Right lobe of liver (tissue), 6 donors: ENCODE data around the gene ATG7. TPM values are rescaled to one million over a fixed set of nuclear protein-coding genes. Genes with fewer than 3 reads are reported as not detected.

ENCODE experiments used
- ATAC-seq, 4 donors: fragments of 200-7000 bp; cut with Tn5 transposase; one replicate each; pipeline ENCODE4 v1.9.1; 2020; ENCODE audit warnings: mild to moderate bottlenecking in 4 of 4, moderate library complexity in 4 of 4
- DNase-seq, 3 donors: peaks; one replicate each; pipeline ENCODE4 v3.0.0-alpha.2; 2020
- H3K27ac ChIP-seq, 3 donors: fragments of 200-600 bp; one replicate each; pipeline ENCODE4 v1.8.0; 2022
- H3K27me3 ChIP-seq, 2 donors: fragments of 200-600 bp; one replicate each; pipeline ENCODE4 v1.8.0; 2022
- H3K36me3 ChIP-seq, 4 donors: fragments of 200-600 bp; sonication (generic) in 1 of 4; one replicate each; pipeline versions ENCODE4 v1.5.1 to v1.8.0; 2017 to 2022; ENCODE audit warnings: control low read depth in 1 of 4
- H3K4me1 ChIP-seq, 4 donors: fragments of 200-600 bp; sonication (generic) in 1 of 4; one replicate each; pipeline versions ENCODE4 v1.5.1 to v1.8.0; 2017 to 2022; ENCODE audit warnings: control low read depth in 1 of 4
- H3K4me3 ChIP-seq, 3 donors: fragments of 200-600 bp; one replicate each; pipeline ENCODE4 v1.8.0; 2022
- H3K9me3 ChIP-seq, 4 donors: fragments of 200-600 bp; sonication (generic) in 1 of 4; one replicate each; pipeline versions ENCODE4 v1.5.1 to v1.8.0; 2017 to 2022; ENCODE audit warnings: control low read depth in 1 of 4
- POLR2A ChIP-seq: fragments of 450-650 bp; IDR thresholded peaks from one replicate; pipeline ENCODE4 v1.6.1; 2017; ENCODE audit warnings: antibody characterized with exemption, mild to moderate bottlenecking
- WGBS: methylation state at CpG from one replicate; pipeline ENCODE4 v1.1.6; 2018; ENCODE audit warnings: low coverage, low lambda C conversion rate; ENCODE audit not compliant: insufficient coverage; ENCODE audit errors: missing lambda C conversion rate; 5-methylcytosine and 5-hydroxymethylcytosine counted together
- intact Hi-C, 2 donors: fragments of 100-400 bp; cut with DNase I; formaldehyde crosslinking; loops; one replicate each; pipeline versions ENCODE4 v1.11.2 to v1.14.1; 2022
- total RNA-seq, 6 experiments: library from RNA; depleted of rRNA in 2 of 6; stranded (reverse); fragments of >200 nt in 2 of 6; fragmentation: NEBNext Ultra II Directional in 3 of 6; extraction: Animal tissue kit (Norgen Biotek cat#: 25700) in 3 of 6; gene quantifications; one replicate each; pipeline versions ENCODE4 v1.1.0 to v1.2.4, GENCODE V29; 2016 to 2023
- TF ChIP-seq, protein P1 (sequence below), 4 donors: fragments of 200-600 bp in 3 of 4; fragments of 450-650 bp in 1 of 4; IDR thresholded peaks; one replicate each; pipeline versions ENCODE4 v1.5.1 to v1.8.0; 2016 to 2022; ENCODE audit warnings: antibody characterized with exemption in 4 of 4, mild to moderate bottlenecking in 2 of 4
- donor health status: DM: no; HTN: yes; CAD: no.
- donor health status: DM: no; HTN: no; CAD: no.
- donor health status: DM: no; HTN: no; CAD: no.
- donor health status: DM: no; HTN: yes; CAD: no.
- donor health status: DM: no; HTN: yes; CAD: no.

The ATG7 gene
- total RNA-seq, 6 experiments from 2014 or later: 13.6 to 21.1 (median 15.8) TPM

DNA sequence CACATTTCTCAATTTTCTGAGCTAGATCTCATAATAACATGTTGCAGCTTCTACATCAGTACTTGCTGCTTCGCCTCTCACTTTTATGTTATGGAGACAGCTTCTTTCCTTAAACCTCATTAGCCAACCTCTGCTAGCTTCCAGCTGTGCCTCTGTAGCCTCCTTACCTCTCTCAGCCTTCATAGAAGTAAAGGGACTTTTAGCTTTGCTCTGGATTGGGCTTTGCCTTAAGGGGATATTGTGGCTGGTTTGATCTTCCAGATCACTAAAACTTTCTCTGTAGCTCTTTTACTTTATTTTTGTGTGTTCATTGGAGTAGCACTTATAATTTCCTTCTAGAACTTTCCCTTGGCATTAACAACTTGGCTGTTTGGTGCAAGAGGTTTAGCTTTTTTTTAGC, 150.1 kb downstream of the ATG7 start:
- ATAC-seq: no peak
- Histone ChIP-seq H3K27ac (no peak overlapping the region), H3K9me3 (no peaks in the 10 kb centered on the region), H3K36me3 (no peaks in the 10 kb centered on the region), H3K4me3 (no peak overlapping the region), H3K4me1 (no peaks in the 10 kb centered on the region), H3K27me3 (no peaks in the 10 kb centered on the region)
- WGBS: 71% methylated on average over 1 of the region's 1 CpG
- no peak for TF ChIP-seq POLR2A
- TF ChIP-seq, protein P1, sequence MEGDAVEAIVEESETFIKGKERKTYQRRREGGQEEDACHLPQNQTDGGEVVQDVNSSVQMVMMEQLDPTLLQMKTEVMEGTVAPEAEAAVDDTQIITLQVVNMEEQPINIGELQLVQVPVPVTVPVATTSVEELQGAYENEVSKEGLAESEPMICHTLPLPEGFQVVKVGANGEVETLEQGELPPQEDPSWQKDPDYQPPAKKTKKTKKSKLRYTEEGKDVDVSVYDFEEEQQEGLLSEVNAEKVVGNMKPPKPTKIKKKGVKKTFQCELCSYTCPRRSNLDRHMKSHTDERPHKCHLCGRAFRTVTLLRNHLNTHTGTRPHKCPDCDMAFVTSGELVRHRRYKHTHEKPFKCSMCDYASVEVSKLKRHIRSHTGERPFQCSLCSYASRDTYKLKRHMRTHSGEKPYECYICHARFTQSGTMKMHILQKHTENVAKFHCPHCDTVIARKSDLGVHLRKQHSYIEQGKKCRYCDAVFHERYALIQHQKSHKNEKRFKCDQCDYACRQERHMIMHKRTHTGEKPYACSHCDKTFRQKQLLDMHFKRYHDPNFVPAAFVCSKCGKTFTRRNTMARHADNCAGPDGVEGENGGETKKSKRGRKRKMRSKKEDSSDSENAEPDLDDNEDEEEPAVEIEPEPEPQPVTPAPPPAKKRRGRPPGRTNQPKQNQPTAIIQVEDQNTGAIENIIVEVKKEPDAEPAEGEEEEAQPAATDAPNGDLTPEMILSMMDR (IDR thresholded peaks at IDR 0.05): no peak
- DNase-seq: no peak
- intact Hi-C loops: no loop called here

DNA sequence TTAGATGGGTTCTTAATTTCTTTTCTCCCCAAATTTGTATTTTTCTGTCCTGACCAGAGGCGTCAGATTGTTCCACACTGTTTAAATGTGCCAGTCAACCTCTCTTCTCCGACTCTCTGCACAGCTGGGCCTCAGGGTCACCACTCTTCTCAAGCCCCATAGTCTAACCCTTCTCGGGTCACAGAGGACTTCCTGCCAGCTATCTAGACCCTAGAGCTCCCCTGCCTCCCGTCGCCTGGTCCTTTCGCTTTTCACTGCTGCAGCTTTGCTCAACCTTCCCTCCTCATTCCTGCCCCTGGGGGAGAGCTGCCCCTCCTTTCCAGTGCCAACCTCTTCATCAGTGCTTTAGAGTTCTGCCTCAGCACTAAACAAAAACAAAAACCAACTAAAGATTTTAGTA, 151.7 kb downstream of the ATG7 start:
- WGBS: 63% methylated on average over 6 of the region's 6 CpGs
- H3K9me3 ChIP-seq: no peaks in the 10 kb centered on the region
- no peaks in the 10 kb centered on the region for H3K4me1 ChIP-seq
- ATAC-seq (no peak), DNase-seq (no peak)
- no peak overlapping the region for H3K4me3 ChIP-seq
- TF ChIP-seq POLR2A: no peak
- TF ChIP-seq, protein P1 (IDR thresholded peaks at IDR 0.05): no peak
- no peak overlapping the region for H3K27ac ChIP-seq
- no peaks in the 10 kb centered on the region for H3K27me3 ChIP-seq
- intact Hi-C loops: no loop called here
- peaks cover 0 to 2% (median 0%) of the 10 kb centered on the region in 4 donors for H3K36me3 ChIP-seq

DNA sequence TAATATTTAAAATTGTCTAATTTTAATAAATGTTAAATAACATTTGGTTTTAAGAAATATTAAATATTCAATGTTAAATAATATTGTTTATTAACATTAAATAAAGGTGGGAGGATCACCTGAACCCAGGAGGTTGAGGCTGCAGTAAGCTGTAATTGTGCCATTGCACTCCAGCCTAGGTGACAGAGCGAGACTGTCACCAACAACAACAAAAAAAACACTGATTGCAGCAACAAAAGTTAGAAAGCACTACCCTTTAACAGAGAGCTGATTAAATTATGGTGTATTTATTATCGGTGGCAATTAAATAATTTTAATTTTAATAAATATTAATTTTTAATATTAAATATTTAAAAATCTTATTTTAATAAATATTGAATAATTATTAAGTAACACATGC, 152.1 kb downstream of the ATG7 start:
- Histone ChIP-seq H3K4me3 (no peak overlapping the region), H3K36me3 (peaks cover 0 to 2% (median 0%) of the 10 kb centered on the region in 4 donors), H3K27ac (no peak overlapping the region), H3K4me1 (no peaks in the 10 kb centered on the region), H3K9me3 (no peaks in the 10 kb centered on the region), H3K27me3 (no peaks in the 10 kb centered on the region)
- intact Hi-C loops: no loop called here
- WGBS: 93% methylated on average over 2 of the region's 2 CpGs
- DNase-seq (no peak), ATAC-seq (no peak)
- TF ChIP-seq, protein P1 (IDR thresholded peaks at IDR 0.05): no peak
- TF ChIP-seq POLR2A: no peak

DNA sequence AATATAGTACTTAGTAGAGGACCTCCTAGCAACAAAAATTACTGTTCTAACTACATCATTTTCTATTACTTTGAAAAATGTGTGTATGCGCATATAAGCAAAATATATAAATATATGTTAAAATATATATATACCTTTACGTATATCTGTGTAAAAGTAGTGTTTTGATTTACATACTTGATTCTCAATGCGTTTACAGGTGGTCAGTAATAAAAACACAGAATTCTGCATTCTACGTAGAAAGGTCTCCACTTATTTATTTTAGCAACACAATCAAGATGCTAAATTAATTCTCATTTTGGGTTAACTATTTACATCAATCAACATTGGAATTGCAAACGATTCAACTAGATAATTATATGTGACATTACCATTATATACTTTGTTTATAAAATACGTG, 158.0 kb downstream of the ATG7 start:
- no peak for TF ChIP-seq POLR2A
- TF ChIP-seq, protein P1 (IDR thresholded peaks at IDR 0.05): no peak
- no peaks in the 10 kb centered on the region for H3K27me3 ChIP-seq
- H3K9me3 ChIP-seq: no peaks in the 10 kb centered on the region
- H3K4me1 ChIP-seq: no peaks in the 10 kb centered on the region
- no peak overlapping the region for H3K4me3 ChIP-seq
- peaks cover 0 to 2% (median 0%) of the 10 kb centered on the region in 4 donors for H3K36me3 ChIP-seq
- no peak for DNase-seq
- intact Hi-C loops: no loop called here
- WGBS: 86% methylated on average over 6 of the region's 6 CpGs
- ATAC-seq: no peak
- H3K27ac ChIP-seq: no peak overlapping the region

DNA sequence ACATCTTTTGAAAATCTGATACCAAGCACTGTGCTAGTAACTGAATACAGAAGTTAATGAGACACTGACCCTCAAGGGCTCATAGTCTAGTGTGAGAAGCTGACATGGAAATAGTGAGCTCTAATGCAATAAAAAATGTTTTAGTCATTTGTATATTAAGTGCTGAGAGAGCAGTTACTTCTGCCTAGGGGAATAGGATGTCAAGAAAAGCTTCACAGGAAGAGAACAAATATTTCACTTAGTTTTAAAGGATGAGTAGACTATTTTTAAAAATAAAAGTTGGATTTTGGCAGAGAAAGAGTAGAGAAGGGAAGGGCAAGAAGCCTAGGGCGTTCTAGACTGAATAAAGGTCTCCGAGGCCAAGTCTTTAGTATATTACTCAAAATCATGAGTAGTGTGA, 158.4 kb downstream of the ATG7 start:
- Histone ChIP-seq H3K27me3 (no peaks in the 10 kb centered on the region), H3K36me3 (peaks cover 0 to 2% (median 0%) of the 10 kb centered on the region in 4 donors), H3K4me1 (no peaks in the 10 kb centered on the region), H3K9me3 (no peaks in the 10 kb centered on the region), H3K27ac (no peak overlapping the region), H3K4me3 (no peak overlapping the region)
- WGBS: 64% methylated on average over 2 of the region's 2 CpGs
- no peak for TF ChIP-seq POLR2A
- TF ChIP-seq, protein P1 (IDR thresholded peaks at IDR 0.05): no peak
- DNase-seq: no peak
- intact Hi-C loops: no loop called here
- ATAC-seq: no peak
